Keratinocyte (primary cell): Measurements from ENCODE around the gene DAGLA.

Experiments used
- EZH2 ChIP-seq: IDR thresholded peaks from one replicate; pipeline ENCODE4 v1.6.1; 2012; ENCODE audit warnings: inconsistent platforms, mild to moderate bottlenecking, low read length, moderate library complexity
- TF ChIP-seq, protein P1 (sequence below), 3 experiments: IDR thresholded peaks in 1 of 3; conservative IDR thresholded peaks in 1 of 3; optimal IDR thresholded peaks in 1 of 3; 2 replicates in 2 of 3; 3 replicates in 1 of 3; pipeline versions ENCODE3 to v1.5.1; 2011; ENCODE audit warnings: low read length in 3 of 3, mild to moderate bottlenecking in 3 of 3, moderate library complexity in 2 of 3, control low read depth in 1 of 3, inconsistent platforms in 1 of 3; ENCODE audit not compliant: insufficient read depth in 2 of 3; ENCODE audit errors: extremely low read depth in 1 of 3

GRCh38 chr11:61709572-61709971 lies 29.4 kb downstream of the DAGLA start:
- no peak for TF ChIP-seq EZH2
- TF ChIP-seq, protein P1, sequence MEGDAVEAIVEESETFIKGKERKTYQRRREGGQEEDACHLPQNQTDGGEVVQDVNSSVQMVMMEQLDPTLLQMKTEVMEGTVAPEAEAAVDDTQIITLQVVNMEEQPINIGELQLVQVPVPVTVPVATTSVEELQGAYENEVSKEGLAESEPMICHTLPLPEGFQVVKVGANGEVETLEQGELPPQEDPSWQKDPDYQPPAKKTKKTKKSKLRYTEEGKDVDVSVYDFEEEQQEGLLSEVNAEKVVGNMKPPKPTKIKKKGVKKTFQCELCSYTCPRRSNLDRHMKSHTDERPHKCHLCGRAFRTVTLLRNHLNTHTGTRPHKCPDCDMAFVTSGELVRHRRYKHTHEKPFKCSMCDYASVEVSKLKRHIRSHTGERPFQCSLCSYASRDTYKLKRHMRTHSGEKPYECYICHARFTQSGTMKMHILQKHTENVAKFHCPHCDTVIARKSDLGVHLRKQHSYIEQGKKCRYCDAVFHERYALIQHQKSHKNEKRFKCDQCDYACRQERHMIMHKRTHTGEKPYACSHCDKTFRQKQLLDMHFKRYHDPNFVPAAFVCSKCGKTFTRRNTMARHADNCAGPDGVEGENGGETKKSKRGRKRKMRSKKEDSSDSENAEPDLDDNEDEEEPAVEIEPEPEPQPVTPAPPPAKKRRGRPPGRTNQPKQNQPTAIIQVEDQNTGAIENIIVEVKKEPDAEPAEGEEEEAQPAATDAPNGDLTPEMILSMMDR (optimal IDR thresholded peaks at IDR 0.05 in 1 of 3, IDR thresholded peaks at IDR 0.05 in 1 of 3, conservative IDR thresholded peaks at IDR 0.05 in 1 of 3; ENCODE audit: extremely low read depth in 1 of 3, insufficient read depth in 2 of 3, low read length in 3 of 3): no peak
